ENCODE results near the gene ATP2B1. TPM values are rescaled to one million over a fixed set of nuclear protein-coding genes. Genes with fewer than 3 reads are reported as not detected.

ATP2B1 gene
- total RNA-seq, 1 experiment from 2014 or later: 521 TPM

GRCh38 chr12:89694542-89694941, 14.1 kb downstream of the ATP2B1 start:
- DNase-seq (ENCODE audit: low read depth): no peak

GRCh38 chr12:89693639-89694202, 14.9 kb downstream of the ATP2B1 start:
- DNase-seq (ENCODE audit: low read depth): peak; percentile 43

- no peak for DNase-seq (ENCODE audit: low read depth)
Measured at GRCh38 chr12:89692439-89692838, 16.2 kb downstream of the ATP2B1 start.

GRCh38 chr12:89691659-89692058, 17.0 kb downstream of the ATP2B1 start:
- DNase-seq (ENCODE audit: low read depth): no peak

- DNase-seq (ENCODE audit: low read depth): peak; percentile 70
Measured at GRCh38 chr12:89690925-89691324, 17.7 kb downstream of the ATP2B1 start.

- DNase-seq (ENCODE audit: low read depth): no peak
Measured at GRCh38 chr12:89689306-89689705, 19.3 kb downstream of the ATP2B1 start.

- DNase-seq (ENCODE audit: low read depth): no peak
Measured at GRCh38 chr12:89686311-89686710, 22.3 kb downstream of the ATP2B1 start.

GRCh38 chr12:89685363-89685972, 23.2 kb downstream of the ATP2B1 start:
- no peak for DNase-seq (ENCODE audit: low read depth)

GRCh38 chr12:89684136-89684535, 24.5 kb downstream of the ATP2B1 start:
- DNase-seq (ENCODE audit: low read depth): no peak

- no peak for DNase-seq (ENCODE audit: low read depth)
Measured at GRCh38 chr12:89682284-89682683, 26.4 kb downstream of the ATP2B1 start.

- DNase-seq (ENCODE audit: low read depth): no peak
Measured at GRCh38 chr12:89680409-89680808, 28.2 kb downstream of the ATP2B1 start.

- no peak for DNase-seq (ENCODE audit: low read depth)
Measured at GRCh38 chr12:89679631-89680030, 29.0 kb downstream of the ATP2B1 start.

- DNase-seq (ENCODE audit: low read depth): no peak
Measured at GRCh38 chr12:89678225-89678624, 30.4 kb downstream of the ATP2B1 start.

- no peak for DNase-seq (ENCODE audit: low read depth)
Measured at GRCh38 chr12:89676930-89677329, 31.7 kb downstream of the ATP2B1 start.

- DNase-seq (ENCODE audit: low read depth): no peak
Measured at GRCh38 chr12:89674326-89674942, 34.2 kb downstream of the ATP2B1 start.

- DNase-seq (ENCODE audit: low read depth): no peak
Measured at GRCh38 chr12:89673603-89674002, 35.0 kb downstream of the ATP2B1 start.

GRCh38 chr12:89672589-89672979, 36.1 kb downstream of the ATP2B1 start:
- no peak for DNase-seq (ENCODE audit: low read depth)

GRCh38 chr12:89671469-89671868, 37.2 kb downstream of the ATP2B1 start:
- peak; percentile 54 for DNase-seq (ENCODE audit: low read depth)

- no peak for DNase-seq (ENCODE audit: low read depth)
Measured at GRCh38 chr12:89669197-89669596, 39.4 kb downstream of the ATP2B1 start.

GRCh38 chr12:89665556-89665955, 43.1 kb downstream of the ATP2B1 start:
- no peak for DNase-seq (ENCODE audit: low read depth)

- no peak for DNase-seq (ENCODE audit: low read depth)
Measured at GRCh38 chr12:89664441-89664840, 44.2 kb downstream of the ATP2B1 start.

GRCh38 chr12:89663577-89664357, 44.9 kb downstream of the ATP2B1 start:
- peak; percentile 59 for DNase-seq (ENCODE audit: low read depth)
